CD14-positive monocyte (primary cell): ENCODE measurements around the gene STAP1. TPM values are rescaled to one million over a fixed set of nuclear protein-coding genes. Genes with fewer than 3 reads are reported as not detected.

Experiments
- DNase-seq, 3 donors: peaks; one replicate each; pipeline ENCODE4 v3.0.0-alpha.2; 2011 to 2022
- H2AFZ ChIP-seq: 2 replicates; pipeline ENCODE4 v1.6.0; 2012; ENCODE audit warnings: mild to moderate bottlenecking, low read depth, low read length, inconsistent platforms; ENCODE audit not compliant: insufficient read depth, poor library complexity, severe bottlenecking
- H3K27ac ChIP-seq, 2 donors: 1 replicate in 1 of 2; 2 replicates in 1 of 2; pipeline ENCODE4 v1.5.1; 2012 to 2013; ENCODE audit warnings: low read length in 2 of 2, control low read depth in 1 of 2, inconsistent platforms in 1 of 2, low read depth in 1 of 2, mild to moderate bottlenecking in 1 of 2
- H3K27me3 ChIP-seq, 2 donors: one replicate each; pipeline versions ENCODE4 v1.6.0 to v1.6.1; 2011 to 2013; ENCODE audit warnings: low read length in 2 of 2; ENCODE audit not compliant: control insufficient read depth in 2 of 2, insufficient read depth in 2 of 2
- H3K36me3 ChIP-seq, 2 donors: replicated peaks in 1 of 2; 1 replicate in 1 of 2; 2 replicates in 1 of 2; pipeline versions ENCODE4 v1.5.1 to v1.6.1; 2012 to 2013; ENCODE audit warnings: low read length in 2 of 2, control low read depth in 1 of 2, inconsistent platforms in 1 of 2, mild to moderate bottlenecking in 1 of 2; ENCODE audit not compliant: insufficient read depth in 2 of 2, control insufficient read depth in 1 of 2
- H3K4me1 ChIP-seq, 2 donors: 1 replicate in 1 of 2; 2 replicates in 1 of 2; pipeline versions ENCODE4 v1.5.1 to v1.6.1; 2012 to 2013; ENCODE audit warnings: low read length in 2 of 2, control low read depth in 1 of 2, inconsistent platforms in 1 of 2, mild to moderate bottlenecking in 1 of 2, moderate library complexity in 1 of 2; ENCODE audit not compliant: insufficient read depth in 2 of 2, control insufficient read depth in 1 of 2
- H3K4me2 ChIP-seq: replicated peaks from 2 replicates; pipeline ENCODE3; 2012; ENCODE audit warnings: low read length, moderate library complexity, mild to moderate bottlenecking; ENCODE audit not compliant: poor library complexity, severe bottlenecking; ENCODE audit errors: extremely low read depth
- H3K4me3 ChIP-seq, 3 experiments: fragments of 200-600 bp in 1 of 3; sonication (generic) in 1 of 3; replicated peaks in 1 of 3; 1 replicate in 2 of 3; 2 replicates in 1 of 3; pipeline ENCODE4 v1.5.1; 2011 to 2013; ENCODE audit warnings: low read length in 3 of 3, mild to moderate bottlenecking in 3 of 3, control low read depth in 2 of 3, low read depth in 2 of 3, inconsistent platforms in 1 of 3, moderate library complexity in 1 of 3
- H3K79me2 ChIP-seq: 2 replicates; pipeline ENCODE4 v1.6.0; 2012; ENCODE audit warnings: mild to moderate bottlenecking, control low read depth, inconsistent platforms, low read length, moderate library complexity; ENCODE audit not compliant: insufficient read depth
- H3K9ac ChIP-seq: 2 replicates; pipeline ENCODE4 v1.6.0; 2017; ENCODE audit warnings: low read length, mild to moderate bottlenecking; ENCODE audit not compliant: insufficient read depth, poor library complexity, severe bottlenecking
- H3K9me3 ChIP-seq, 2 donors: replicated peaks in 1 of 2; 1 replicate in 1 of 2; 2 replicates in 1 of 2; pipeline versions ENCODE4 v1.5.1 to v1.6.1; 2012 to 2013; ENCODE audit warnings: low read length in 2 of 2, control low read depth in 1 of 2; ENCODE audit not compliant: control insufficient read depth in 1 of 2, insufficient read depth in 1 of 2
- H4K20me1 ChIP-seq: 2 replicates; pipeline ENCODE4 v1.6.0; 2012; ENCODE audit warnings: mild to moderate bottlenecking, low read length, control low read depth, moderate library complexity; ENCODE audit not compliant: insufficient read depth
- H3K27ac Mint-ChIP-seq, 7 donors: one replicate each; pipeline ENCODE4 v1.8.0; 2020; ENCODE audit warnings: mild to moderate bottlenecking in 7 of 7, mixed read lengths in 7 of 7, moderate library complexity in 6 of 7, inconsistent platforms in 2 of 7
- H3K27me3 Mint-ChIP-seq, 3 donors: one replicate each; pipeline ENCODE4 v1.8.0; 2021 to 2022; ENCODE audit warnings: low read depth in 3 of 3, mild to moderate bottlenecking in 3 of 3, mixed read lengths in 3 of 3, moderate library complexity in 3 of 3, inconsistent platforms in 1 of 3
- H3K36me3 Mint-ChIP-seq, 2 donors: one replicate each; pipeline ENCODE4 v1.8.0; 2020; ENCODE audit warnings: mixed read lengths in 2 of 2, inconsistent platforms in 1 of 2, mild to moderate bottlenecking in 1 of 2
- H3K4me1 Mint-ChIP-seq: one replicate; pipeline ENCODE4 v1.8.0; 2020; ENCODE audit warnings: mild to moderate bottlenecking, mixed read lengths
- H3K4me3 Mint-ChIP-seq, 2 donors: one replicate each; pipeline ENCODE4 v1.8.0; 2020; ENCODE audit warnings: mild to moderate bottlenecking in 2 of 2, mixed read lengths in 2 of 2, moderate library complexity in 1 of 2
- H3K9me3 Mint-ChIP-seq, 7 donors: one replicate each; pipeline ENCODE4 v1.8.0; 2020 to 2022; ENCODE audit warnings: mixed read lengths in 7 of 7, mild to moderate bottlenecking in 6 of 7, moderate library complexity in 6 of 7, inconsistent platforms in 2 of 7
- CTCF ChIP-seq: fragments of 200-600 bp; IDR thresholded peaks from one replicate; pipeline ENCODE4 v1.8.0; 2022; ENCODE audit warnings: antibody characterized with exemption, mild to moderate bottlenecking
- WGBS: methylation state at CpG from one replicate; pipeline ENCODE4 v1.1.5; 2013; ENCODE audit warnings: missing lambda C conversion rate; ENCODE audit not compliant: insufficient coverage; 5-methylcytosine and 5-hydroxymethylcytosine counted together
- intact Hi-C, 2 donors: fragments of 100-400 bp; cut with micrococcal nuclease; formaldehyde crosslinking; loops; one replicate each; pipeline versions ENCODE4 v1.15.0 to v1.15.1; 2023
- polyA plus RNA-seq, 3 donors: library from polyadenylated mRNA; depleted of rRNA in 1 of 3; unstranded in 2 of 3; stranded (reverse) in 1 of 3; fragments of 300-500 nt in 2 of 3; fragments of >200 nt in 1 of 3; fragmentation: Illumina TruSeq in 2 of 3; gene quantifications; 1 replicate in 2 of 3; 2 replicates in 1 of 3; pipeline ENCODE4 v1.2.3, GENCODE V29; 2012 to 2021

The STAP1 gene
- polyA plus RNA-seq, 3 donors: 0.13 to 0.14 TPM; not detected in 1

- 86% methylated on average over 1 of the region's 1 CpG for WGBS
- no peak for DNase-seq
- H3K9me3 ChIP-seq: no peaks in the 10 kb centered on the region
- H3K4me2 ChIP-seq: no peak overlapping the region
- peaks cover 0 to 4% (median 0%) of the 10 kb centered on the region in 3 donors for H3K27me3 Mint-ChIP-seq
- no peaks in the 10 kb centered on the region for H4K20me1 ChIP-seq
- H3K4me1 Mint-ChIP-seq: peaks cover 9% of the 10 kb centered on the region
- no peaks in the 10 kb centered on the region for H3K36me3 Mint-ChIP-seq
- H3K27ac ChIP-seq: no peak overlapping the region
- H3K27me3 ChIP-seq: no peaks in the 10 kb centered on the region
- peaks cover 0 to 2% (median 0%) of the 10 kb centered on the region in 7 donors for H3K9me3 Mint-ChIP-seq
- H2AFZ ChIP-seq: no peak overlapping the region
- intact Hi-C loops: no loop called here
- no peak overlapping the region for H3K9ac ChIP-seq
- H3K79me2 ChIP-seq: no peaks in the 10 kb centered on the region
- H3K4me3 Mint-ChIP-seq: no peak overlapping the region
- H3K27ac Mint-ChIP-seq: no peak overlapping the region
- H3K4me3 ChIP-seq: no peak overlapping the region
- no peaks in the 10 kb centered on the region for H3K36me3 ChIP-seq
- no peak for TF ChIP-seq CTCF
- H3K4me1 ChIP-seq: no peaks in the 10 kb centered on the region
Observed at GRCh38 chr4:67570537-67570936, 12.0 kb downstream of the STAP1 start.

- Histone ChIP-seq H3K9me3 (no peaks in the 10 kb centered on the region), H2AFZ (peak overlapping the region; percentile 57), H3K4me2 (no peak overlapping the region), H4K20me1 (no peaks in the 10 kb centered on the region), H3K36me3 (no peaks in the 10 kb centered on the region), H3K4me3 (no peak overlapping the region), H3K9ac (no peak overlapping the region), H3K79me2 (no peaks in the 10 kb centered on the region), H3K27ac (no peak overlapping the region), H3K27me3 (no peaks in the 10 kb centered on the region), H3K4me1 (no peaks in the 10 kb centered on the region)
- Mint-ChIP-seq H3K9me3 (no peaks in the 10 kb centered on the region), H3K36me3 (no peaks in the 10 kb centered on the region), H3K4me1 (peaks cover 10% of the 10 kb centered on the region), H3K27ac (no peak overlapping the region), H3K4me3 (no peak overlapping the region), H3K27me3 (peaks cover 0 to 1% (median 0%) of the 10 kb centered on the region in 3 donors)
- no peak for TF ChIP-seq CTCF
- 0% methylated on average over 1 of the region's 1 CpG for WGBS
- intact Hi-C loops: no loop called here
- no peak for DNase-seq
Observed at GRCh38 chr4:67571975-67572374, 13.4 kb downstream of the STAP1 start.
